B cell (primary cell): ENCODE data around the gene SPDYC. TPM values are rescaled to one million over a fixed set of nuclear protein-coding genes. Genes with fewer than 3 reads are reported as not detected.
A peak's percentile ranks its signal among the peaks of the same experiment; 100 is the strongest.

Experiments
- ATAC-seq: fragments of 200-7000 bp; cut with Tn5 transposase; one replicate; pipeline ENCODE4 v1.10.0; 2021; ENCODE audit warnings: low read depth, mild to moderate bottlenecking, moderate number of reproducible peaks, moderate library complexity
- CTCF ChIA-PET: fragments of 350-600 bp; sonication (Branson Sonifier 250); formaldehyde crosslinking; loops from one replicate; lab custom pipeline; 2021; ENCODE audit warnings: antibody characterized with exemption, inconsistent platforms; lab: Charles Lee
- POLR2A ChIA-PET: fragments of 350-600 bp; sonication (Branson Sonifier 250); formaldehyde crosslinking; loops from one replicate; lab custom pipeline; 2021; ENCODE audit warnings: antibody characterized with exemption; lab: Charles Lee
- DNase-seq: peaks from one replicate; pipeline ENCODE4 v3.0.0; 2013
- H2AFZ ChIP-seq: 2 replicates; pipeline ENCODE4 v1.6.1; 2012; ENCODE audit warnings: mild to moderate bottlenecking, low read depth, low read length; ENCODE audit not compliant: insufficient read depth, poor library complexity, severe bottlenecking
- H3K27ac ChIP-seq, 2 donors: 1 replicate in 1 of 2; 2 replicates in 1 of 2; pipeline ENCODE4 v1.5.1; 2012 to 2013; ENCODE audit warnings: low read length in 2 of 2, mild to moderate bottlenecking in 2 of 2, moderate library complexity in 1 of 2
- H3K27me3 ChIP-seq, 4 experiments: fragments of 200-600 bp in 1 of 4; sonication (generic) in 1 of 4; replicated peaks in 1 of 4; 1 replicate in 2 of 4; 2 replicates in 2 of 4; pipeline versions ENCODE4 v1.6.1 to v1.7.0; 2013 to 2016; ENCODE audit warnings: low read length in 3 of 4, mild to moderate bottlenecking in 2 of 4, mixed read lengths in 1 of 4, moderate library complexity in 1 of 4; ENCODE audit not compliant: insufficient read depth in 4 of 4, control insufficient read depth in 3 of 4; ENCODE audit errors: control extremely low read depth in 1 of 4
- H3K36me3 ChIP-seq, 2 experiments: replicated peaks in 1 of 2; 1 replicate in 1 of 2; 2 replicates in 1 of 2; pipeline versions ENCODE4 v1.6.1 to v1.7.1; 2013; ENCODE audit warnings: low read length in 1 of 2; ENCODE audit not compliant: insufficient read depth in 2 of 2, control insufficient read depth in 1 of 2; ENCODE audit errors: control extremely low read depth in 1 of 2, extremely low read depth in 1 of 2
- H3K4me1 ChIP-seq, 2 donors: fragments of 200-600 bp in 1 of 2; sonication (generic) in 1 of 2; 1 replicate in 1 of 2; 2 replicates in 1 of 2; pipeline versions ENCODE4 v1.5.1 to v1.6.1; 2013 to 2017; ENCODE audit warnings: low read length in 2 of 2; ENCODE audit not compliant: control insufficient read depth in 2 of 2, insufficient read depth in 2 of 2
- H3K4me2 ChIP-seq: replicated peaks from 2 replicates; pipeline ENCODE3; 2012; ENCODE audit warnings: mild to moderate bottlenecking, low read depth, low read length; ENCODE audit not compliant: poor library complexity, severe bottlenecking
- H3K4me3 ChIP-seq, 5 experiments: fragments of 200-600 bp in 1 of 5; sonication (generic) in 1 of 5; 1 replicate in 3 of 5; 2 replicates in 2 of 5; pipeline versions ENCODE4 v1.5.1 to v1.7.0; 2011 to 2016; ENCODE audit warnings: low read length in 4 of 5, mild to moderate bottlenecking in 4 of 5, low read depth in 2 of 5, control low read depth in 1 of 5, moderate library complexity in 1 of 5; ENCODE audit not compliant: insufficient read depth in 1 of 5; ENCODE audit errors: control extremely low read depth in 1 of 5, extremely low read depth in 1 of 5
- H3K79me2 ChIP-seq: fragments of 200-600 bp; sonication (generic); one replicate; pipeline ENCODE4 v1.6.0; 2016; ENCODE audit warnings: low read length; ENCODE audit not compliant: control insufficient read depth, insufficient read depth
- H3K9ac ChIP-seq: fragments of 200-600 bp; sonication (generic); 2 replicates; pipeline ENCODE4 v1.6.1; 2017; ENCODE audit warnings: mild to moderate bottlenecking, low read length, moderate library complexity
- H3K9me3 ChIP-seq, 3 donors: one replicate each; pipeline versions ENCODE4 v1.6.1 to v1.7.1; 2013; ENCODE audit warnings: low read length in 2 of 3; ENCODE audit not compliant: control insufficient read depth in 2 of 3, insufficient read depth in 1 of 3; ENCODE audit errors: control extremely low read depth in 1 of 3
- H4K20me1 ChIP-seq: 2 replicates; pipeline ENCODE4 v1.6.0; 2012; ENCODE audit warnings: mild to moderate bottlenecking, low read length; ENCODE audit not compliant: insufficient read depth, control insufficient read depth, poor library complexity, severe bottlenecking
- H3K27ac Mint-ChIP-seq: one replicate; pipeline ENCODE4 v1.8.0; 2021; ENCODE audit warnings: mixed read lengths
- H3K27me3 Mint-ChIP-seq: one replicate; pipeline ENCODE4 v1.8.0; 2021; ENCODE audit warnings: mixed read lengths
- H3K4me1 Mint-ChIP-seq: one replicate; pipeline ENCODE4 v1.8.0; 2021; ENCODE audit warnings: mixed read lengths
- H3K4me3 Mint-ChIP-seq: one replicate; pipeline ENCODE4 v1.8.0; 2021; ENCODE audit warnings: mixed read lengths
- H3K9me3 Mint-ChIP-seq: one replicate; pipeline ENCODE4 v1.8.0; 2022; ENCODE audit warnings: mixed read lengths; ENCODE audit not compliant: insufficient read depth
- EZH2 ChIP-seq: IDR thresholded peaks from 2 replicates; pipeline ENCODE4 v1.6.1; 2012; ENCODE audit warnings: borderline replicate concordance, low read depth, mild to moderate bottlenecking, moderate library complexity, low read length; ENCODE audit not compliant: insufficient read depth, poor library complexity, severe bottlenecking
- WGBS: methylation state at CpG from one replicate; pipeline ENCODE4 v1.1.5; 2013; ENCODE audit warnings: missing lambda C conversion rate; ENCODE audit not compliant: insufficient coverage; 5-methylcytosine and 5-hydroxymethylcytosine counted together
- intact Hi-C: fragments of 100-400 bp; cut with micrococcal nuclease; formaldehyde crosslinking; loops from one replicate; pipeline ENCODE4 v1.10.0; 2022
- polyA plus RNA-seq: library from polyadenylated mRNA; depleted of rRNA; stranded (reverse); fragments of >200 nt; gene quantifications from 2 replicates; pipeline ENCODE4 v1.2.3, GENCODE V29; 2012
- total RNA-seq, 2 donors: library from RNA; stranded (reverse); fragments of 120-200 nt in 1 of 2; gene quantifications; 1 replicate in 1 of 2; 2 replicates in 1 of 2; pipeline versions ENCODE4 v1.2.3 to v1.2.4, GENCODE V29; 2013 to 2022
- TF ChIP-seq, protein P1 (sequence below): fragments of 200-600 bp; IDR thresholded peaks from one replicate; pipeline ENCODE4 v1.8.0; 2022; ENCODE audit warnings: antibody characterized with exemption, mild to moderate bottlenecking

The SPDYC gene
- total and polyA plus RNA-seq, 2 donors (not counting 1 experiment from before 2014, with no cell fraction given): not detected

DNA sequence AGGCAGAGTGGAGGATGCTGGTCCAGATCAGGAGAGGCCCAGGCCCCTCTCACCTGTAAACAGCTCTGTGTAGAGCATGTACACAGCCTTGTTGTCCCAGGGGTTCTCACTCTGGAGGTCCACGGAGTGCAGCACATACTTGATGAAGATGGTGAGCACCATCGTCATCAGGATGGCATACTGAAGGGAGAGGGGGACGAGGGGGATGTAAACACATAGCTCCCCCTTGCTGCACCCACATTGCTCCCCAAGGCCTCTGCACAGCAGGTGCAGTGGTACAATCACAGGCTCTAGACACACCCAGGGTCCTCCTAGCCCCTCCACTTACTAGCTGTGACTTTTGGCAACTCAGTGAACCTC, 38.6 kb upstream of the SPDYC start:
- Histone ChIP-seq H3K4me1 (peaks cover 43 to 72% of the 10 kb centered on the region in 2 donors), H3K9ac (peak overlapping the region; percentile 99), H3K36me3 (peaks cover 3 to 60% of the 10 kb centered on the region in 2 experiments), H3K4me2 (peak overlapping the region; percentile 89), H3K79me2 (peaks cover 70% of the 10 kb centered on the region), H2AFZ (no peak overlapping the region), H3K9me3 (no peaks in the 10 kb centered on the region), H3K27me3 (no peaks in the 10 kb centered on the region), H3K27ac (peak overlapping the region; percentile 98 to 99), H4K20me1 (peaks cover 76% of the 10 kb centered on the region), H3K4me3 (peak overlapping the region in 4 of 5 experiments; percentile 4 to 99 (median 97))
- TF ChIP-seq EZH2: no peak
- TF ChIP-seq, protein P1, sequence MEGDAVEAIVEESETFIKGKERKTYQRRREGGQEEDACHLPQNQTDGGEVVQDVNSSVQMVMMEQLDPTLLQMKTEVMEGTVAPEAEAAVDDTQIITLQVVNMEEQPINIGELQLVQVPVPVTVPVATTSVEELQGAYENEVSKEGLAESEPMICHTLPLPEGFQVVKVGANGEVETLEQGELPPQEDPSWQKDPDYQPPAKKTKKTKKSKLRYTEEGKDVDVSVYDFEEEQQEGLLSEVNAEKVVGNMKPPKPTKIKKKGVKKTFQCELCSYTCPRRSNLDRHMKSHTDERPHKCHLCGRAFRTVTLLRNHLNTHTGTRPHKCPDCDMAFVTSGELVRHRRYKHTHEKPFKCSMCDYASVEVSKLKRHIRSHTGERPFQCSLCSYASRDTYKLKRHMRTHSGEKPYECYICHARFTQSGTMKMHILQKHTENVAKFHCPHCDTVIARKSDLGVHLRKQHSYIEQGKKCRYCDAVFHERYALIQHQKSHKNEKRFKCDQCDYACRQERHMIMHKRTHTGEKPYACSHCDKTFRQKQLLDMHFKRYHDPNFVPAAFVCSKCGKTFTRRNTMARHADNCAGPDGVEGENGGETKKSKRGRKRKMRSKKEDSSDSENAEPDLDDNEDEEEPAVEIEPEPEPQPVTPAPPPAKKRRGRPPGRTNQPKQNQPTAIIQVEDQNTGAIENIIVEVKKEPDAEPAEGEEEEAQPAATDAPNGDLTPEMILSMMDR: no peak
- Mint-ChIP-seq H3K27me3 (no peaks in the 10 kb centered on the region), H3K27ac (peak overlapping the region; percentile 99), H3K4me3 (peak overlapping the region; percentile 97), H3K9me3 (no peaks in the 10 kb centered on the region), H3K4me1 (peaks cover 62% of the 10 kb centered on the region)
- no peak for ATAC-seq
- DNase-seq: peak; percentile 24
- CTCF ChIA-PET: interaction anchor here (0.6 to 7.5 kb wide), 10 partner anchors 10 to 283 kb away, joined by 3 to 64 read pairs (median 8); partner anchors contain the start of genes CAPN1, FAU, MRPL49 and TM7SF2
- 33% methylated on average over 1 of the region's 3 CpGs for WGBS
- intact Hi-C loops: loop anchor here (5.0 kb wide), 2 partner anchors 89 to 486 kb away; partner anchors contain the start of genes PCNX3 and SAC3D1
- POLR2A ChIA-PET: interaction anchor here (0.5 to 8.8 kb wide), 4 partner anchors 12 to 131 kb away, joined by 4 to 160 read pairs (median 6); partner anchors contain the start of genes FAU, MRPL49, POLA2 and TM7SF2

DNA sequence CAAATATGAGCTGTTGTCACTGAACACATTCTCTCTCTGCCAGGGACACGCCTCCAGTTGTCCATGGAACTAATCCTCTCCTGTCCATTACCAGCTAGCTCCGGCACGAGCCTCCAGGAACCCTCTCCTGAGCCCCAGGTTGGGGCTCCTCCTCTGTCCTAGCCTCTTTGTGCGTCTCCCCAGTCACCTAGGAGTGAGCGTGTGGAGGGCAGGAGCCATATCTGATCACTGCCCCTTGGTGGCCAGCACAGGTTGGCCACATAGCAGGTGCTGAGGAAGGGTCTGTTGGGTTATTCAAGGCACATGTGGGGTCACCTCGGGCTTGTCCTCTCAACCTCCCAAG, 38.2 kb upstream of the SPDYC start:
- peaks cover 3 to 55% of the 10 kb centered on the region in 2 experiments for H3K36me3 ChIP-seq

More for the DNA sequence above, 38.2 kb upstream of the SPDYC start:
- no peaks in the 10 kb centered on the region for H3K27me3 Mint-ChIP-seq
- ChIA-PET POLR2A (interaction anchor here (0.5 to 8.8 kb wide), 6 partner anchors 12 to 130 kb away, joined by 3 to 160 read pairs (median 5); partner anchors contain the start of genes CAPN1, FAU, MRPL49 and POLA2), CTCF (interaction anchor here (0.6 to 7.5 kb wide), 9 partner anchors 10 to 284 kb away, joined by 3 to 64 read pairs (median 9); partner anchors contain the start of genes CAPN1, FAU, MRPL49 and TM7SF2)
- intact Hi-C loops: loop anchor here (1.0 to 5.0 kb wide), 5 partner anchors 10 to 485 kb away; partner anchors contain the start of genes CAPN1, FAU, MRPL49 and PCNX3
- H3K4me2 ChIP-seq: peak overlapping the region; percentile 89
- peaks cover 65% of the 10 kb centered on the region for H3K4me1 Mint-ChIP-seq
- TF ChIP-seq, protein P1: no peak
- H3K27ac Mint-ChIP-seq: peak overlapping the region; percentile 99
- peak overlapping the region; percentile 97 for H3K4me3 Mint-ChIP-seq
- no peak for ATAC-seq
- no peaks in the 10 kb centered on the region for H3K9me3 ChIP-seq
- H3K4me1 ChIP-seq: peaks cover 43 to 72% of the 10 kb centered on the region in 2 donors
- H4K20me1 ChIP-seq: peaks cover 72% of the 10 kb centered on the region
- H3K27ac ChIP-seq: peak overlapping the region; percentile 98 to 99
- no peaks in the 10 kb centered on the region for H3K27me3 ChIP-seq
- peak overlapping the region; percentile 99 for H3K9ac ChIP-seq
- peak overlapping the region; percentile 13 to 99 (median 96) for H3K4me3 ChIP-seq
- no peak overlapping the region for H2AFZ ChIP-seq
- 64% methylated on average over 4 of the region's 6 CpGs for WGBS
- no peaks in the 10 kb centered on the region for H3K9me3 Mint-ChIP-seq
- no peak for DNase-seq
- H3K79me2 ChIP-seq: peaks cover 70% of the 10 kb centered on the region
